ENCODE data around the gene IFNA5. TPM values are rescaled to one million over a fixed set of nuclear protein-coding genes. Genes with fewer than 3 reads are reported as not detected.

Gene IFNA5
- total and polyA plus RNA-seq, 10 of the 15 experiments (the other 5 are each of a cell fraction or from before 2014, with no cell fraction given), result not detected

Other genes with a start within 250 kb of the IFNA5 start
Only the 7 nearest of the 16 such genes appear.
- gene IFNA16, start 88.0 kb downstream of the IFNA5 start, total RNA-seq (2014; rRNA removed), result not detected in 2 replicates
- not detected in 2 replicates for gene IFNA16, start 88.0 kb downstream of the IFNA5 start, total RNA-seq (2014; rRNA removed; fragmentation: Illumina TruSeq; extraction: Trizol)
- not detected in 2 replicates for gene IFNA16, start 88.0 kb downstream of the IFNA5 start, total RNA-seq (2021)
- gene IFNA16, start 88.0 kb downstream of the IFNA5 start, polyA plus RNA-seq (2011; rRNA removed), result not detected in 2 replicates
- not detected in 2 replicates for gene IFNA16, start 88.0 kb downstream of the IFNA5 start, polyA plus RNA-seq (2014; fragmentation: Illumina TruSeq; extraction: Trizol)
- gene IFNA16, start 88.0 kb downstream of the IFNA5 start, polyA plus RNA-seq (2014; fragmentation: Nextera tagmentation; extraction: Ambion mirVana), result not detected
- gene IFNA16, start 88.0 kb downstream of the IFNA5 start, polyA plus RNA-seq (2014; rRNA removed), result not detected in 2 replicates
- gene IFNA16, start 88.0 kb downstream of the IFNA5 start, polyA plus RNA-seq (2016; fragmentation: Nextera tagmentation; extraction: Ambion mirVana), result not detected
- not detected in 2 replicates for gene IFNA17, start 77.1 kb downstream of the IFNA5 start, total RNA-seq (2014; rRNA removed)
- gene IFNA17, start 77.1 kb downstream of the IFNA5 start, total RNA-seq (2014; rRNA removed; fragmentation: Illumina TruSeq; extraction: Trizol), result not detected in 2 replicates
- gene IFNA17, start 77.1 kb downstream of the IFNA5 start, total RNA-seq (2021), result not detected in 2 replicates
- not detected in 2 replicates for gene IFNA17, start 77.1 kb downstream of the IFNA5 start, polyA plus RNA-seq (2011; rRNA removed)
- not detected in 2 replicates for gene IFNA17, start 77.1 kb downstream of the IFNA5 start, polyA plus RNA-seq (2014; fragmentation: Illumina TruSeq; extraction: Trizol)
- not detected for gene IFNA17, start 77.1 kb downstream of the IFNA5 start, polyA plus RNA-seq (2014; fragmentation: Nextera tagmentation; extraction: Ambion mirVana)
- not detected in 2 replicates for gene IFNA17, start 77.1 kb downstream of the IFNA5 start, polyA plus RNA-seq (2014; rRNA removed)
- not detected for gene IFNA17, start 77.1 kb downstream of the IFNA5 start, polyA plus RNA-seq (2016; fragmentation: Nextera tagmentation; extraction: Ambion mirVana)
- gene IFNA14, start 65.3 kb downstream of the IFNA5 start, total RNA-seq (2014; rRNA removed), result not detected in 2 replicates
- gene IFNA14, start 65.3 kb downstream of the IFNA5 start, total RNA-seq (2014; rRNA removed; fragmentation: Illumina TruSeq; extraction: Trizol), result not detected in 2 replicates
- gene IFNA14, start 65.3 kb downstream of the IFNA5 start, total RNA-seq (2021), result not detected in 2 replicates
- gene IFNA14, start 65.3 kb downstream of the IFNA5 start, polyA plus RNA-seq (2011; rRNA removed), result not detected in 2 replicates
- gene IFNA14, start 65.3 kb downstream of the IFNA5 start, polyA plus RNA-seq (2014; fragmentation: Illumina TruSeq; extraction: Trizol), result not detected in 2 replicates
- not detected for gene IFNA14, start 65.3 kb downstream of the IFNA5 start, polyA plus RNA-seq (2014; fragmentation: Nextera tagmentation; extraction: Ambion mirVana)
- not detected in 2 replicates for gene IFNA14, start 65.3 kb downstream of the IFNA5 start, polyA plus RNA-seq (2014; rRNA removed)
- not detected for gene IFNA14, start 65.3 kb downstream of the IFNA5 start, polyA plus RNA-seq (2016; fragmentation: Nextera tagmentation; extraction: Ambion mirVana)
- 17.7 and 20.2 TPM in 2 replicates for gene KLHL9, start 30.1 kb upstream of the IFNA5 start, total RNA-seq (2014; rRNA removed)
- 15.3 and 15.8 TPM in 2 replicates for gene KLHL9, start 30.1 kb upstream of the IFNA5 start, total RNA-seq (2014; rRNA removed; fragmentation: Illumina TruSeq; extraction: Trizol)
- gene KLHL9, start 30.1 kb upstream of the IFNA5 start, total RNA-seq (2021), result 17.2 and 17.7 TPM in 2 replicates
- gene KLHL9, start 30.1 kb upstream of the IFNA5 start, polyA plus RNA-seq (2011; rRNA removed), result 37.7 and 53.4 TPM in 2 replicates
- gene KLHL9, start 30.1 kb upstream of the IFNA5 start, polyA plus RNA-seq (2014; fragmentation: Illumina TruSeq; extraction: Trizol), result 18.3 and 23.1 TPM in 2 replicates
- 1 to 10 TPM; 3.8 to 5.8 TPM for gene KLHL9, start 30.1 kb upstream of the IFNA5 start, polyA plus RNA-seq (2014; fragmentation: Nextera tagmentation; extraction: Ambion mirVana)
- gene KLHL9, start 30.1 kb upstream of the IFNA5 start, polyA plus RNA-seq (2014; rRNA removed), result 13.7 and 15.8 TPM in 2 replicates
- 10 to 100 TPM; 17.5 to 18.6 TPM for gene KLHL9, start 30.1 kb upstream of the IFNA5 start, polyA plus RNA-seq (2016; fragmentation: Nextera tagmentation; extraction: Ambion mirVana)
- gene IFNA6, start 45.6 kb upstream of the IFNA5 start, total RNA-seq (2014; rRNA removed), result 0.22 TPM in 1 of 2 replicates, not detected in the other
- not detected in 2 replicates for gene IFNA6, start 45.6 kb upstream of the IFNA5 start, total RNA-seq (2014; rRNA removed; fragmentation: Illumina TruSeq; extraction: Trizol)
- gene IFNA6, start 45.6 kb upstream of the IFNA5 start, total RNA-seq (2021), result not detected in 2 replicates
- gene IFNA6, start 45.6 kb upstream of the IFNA5 start, polyA plus RNA-seq (2011; rRNA removed), result 0.04 and 0.14 TPM in 2 replicates
- gene IFNA6, start 45.6 kb upstream of the IFNA5 start, polyA plus RNA-seq (2014; fragmentation: Illumina TruSeq; extraction: Trizol), result not detected in 2 replicates
- gene IFNA6, start 45.6 kb upstream of the IFNA5 start, polyA plus RNA-seq (2014; fragmentation: Nextera tagmentation; extraction: Ambion mirVana), result not detected
- gene IFNA6, start 45.6 kb upstream of the IFNA5 start, polyA plus RNA-seq (2014; rRNA removed), result not detected in 2 replicates
- gene IFNA6, start 45.6 kb upstream of the IFNA5 start, polyA plus RNA-seq (2016; fragmentation: Nextera tagmentation; extraction: Ambion mirVana), result not detected
- not detected in 2 replicates for gene IFNA13, start 62.7 kb upstream of the IFNA5 start, total RNA-seq (2014; rRNA removed)
- gene IFNA13, start 62.7 kb upstream of the IFNA5 start, total RNA-seq (2014; rRNA removed; fragmentation: Illumina TruSeq; extraction: Trizol), result not detected in 2 replicates
- gene IFNA13, start 62.7 kb upstream of the IFNA5 start, total RNA-seq (2021), result not detected in 2 replicates
- gene IFNA13, start 62.7 kb upstream of the IFNA5 start, polyA plus RNA-seq (2011; rRNA removed), result 0.06 TPM in 1 of 2 replicates, not detected in the other
- not detected in 2 replicates for gene IFNA13, start 62.7 kb upstream of the IFNA5 start, polyA plus RNA-seq (2014; fragmentation: Illumina TruSeq; extraction: Trizol)
- gene IFNA13, start 62.7 kb upstream of the IFNA5 start, polyA plus RNA-seq (2014; fragmentation: Nextera tagmentation; extraction: Ambion mirVana), result not detected
- not detected in 2 replicates for gene IFNA13, start 62.7 kb upstream of the IFNA5 start, polyA plus RNA-seq (2014; rRNA removed)
- gene IFNA13, start 62.7 kb upstream of the IFNA5 start, polyA plus RNA-seq (2016; fragmentation: Nextera tagmentation; extraction: Ambion mirVana), result not detected
- 0.33 and 0.73 TPM in 2 replicates for gene IFNA2, start 80.1 kb upstream of the IFNA5 start, total RNA-seq (2014; rRNA removed)
- gene IFNA2, start 80.1 kb upstream of the IFNA5 start, total RNA-seq (2014; rRNA removed; fragmentation: Illumina TruSeq; extraction: Trizol), result 0.31 and 0.46 TPM in 2 replicates
- gene IFNA2, start 80.1 kb upstream of the IFNA5 start, total RNA-seq (2021), result 0.26 TPM in 1 of 2 replicates, not detected in the other
- gene IFNA2, start 80.1 kb upstream of the IFNA5 start, polyA plus RNA-seq (2011; rRNA removed), result 2.8 and 3.7 TPM in 2 replicates
- 0.43 and 1.1 TPM in 2 replicates for gene IFNA2, start 80.1 kb upstream of the IFNA5 start, polyA plus RNA-seq (2014; fragmentation: Illumina TruSeq; extraction: Trizol)
- gene IFNA2, start 80.1 kb upstream of the IFNA5 start, polyA plus RNA-seq (2014; fragmentation: Nextera tagmentation; extraction: Ambion mirVana), result 1 to 10 TPM; 1.3 to 1.8 TPM
- gene IFNA2, start 80.1 kb upstream of the IFNA5 start, polyA plus RNA-seq (2014; rRNA removed), result 0.06 and 0.59 TPM in 2 replicates
- gene IFNA2, start 80.1 kb upstream of the IFNA5 start, polyA plus RNA-seq (2016; fragmentation: Nextera tagmentation; extraction: Ambion mirVana), result not detected

Data from GM12878 (cell line).